Parathyroid adenoma (tissue), 2 donors: ENCODE results near the gene SMIM8.

Experiments used
- H2AFZ ChIP-seq: fragments of 300-600 bp; sonication (generic); one replicate; pipeline ENCODE4 v1.7.0; 2017; ENCODE audit warnings: antibody characterized with exemption, mild to moderate bottlenecking
- H3K27ac ChIP-seq: fragments of 300-600 bp; sonication (generic); one replicate; pipeline ENCODE4 v1.7.0; 2017
- H3K27me3 ChIP-seq: fragments of 300-600 bp; sonication (generic); one replicate; pipeline ENCODE4 v1.7.0; 2017; ENCODE audit warnings: low read length; ENCODE audit not compliant: control insufficient read depth, insufficient read depth
- H3K36me3 ChIP-seq: fragments of 300-600 bp; sonication (generic); one replicate; pipeline ENCODE4 v1.7.0; 2017; ENCODE audit warnings: low read length; ENCODE audit not compliant: control insufficient read depth, insufficient read depth
- H3K4me1 ChIP-seq: fragments of 300-600 bp; sonication (generic); one replicate; pipeline ENCODE4 v1.7.0; 2017; ENCODE audit warnings: control low read depth
- H3K4me2 ChIP-seq: fragments of 300-600 bp; sonication (generic); one replicate; pipeline ENCODE4 v1.7.0; 2017; ENCODE audit warnings: low read length
- H3K4me3 ChIP-seq: fragments of 300-600 bp; sonication (generic); one replicate; pipeline ENCODE4 v1.7.0; 2017; ENCODE audit warnings: low read depth, low read length
- H3K79me2 ChIP-seq: fragments of 300-600 bp; sonication (generic); one replicate; pipeline ENCODE4 v1.7.0; 2017; ENCODE audit warnings: control low read depth
- H3K9ac ChIP-seq: fragments of 300-600 bp; sonication (generic); one replicate; pipeline ENCODE4 v1.7.0; 2017; ENCODE audit warnings: mild to moderate bottlenecking
- H3K9me3 ChIP-seq: fragments of 300-600 bp; sonication (generic); one replicate; pipeline ENCODE4 v1.7.0; 2017; ENCODE audit warnings: low read length; ENCODE audit not compliant: control insufficient read depth
- CTCF ChIP-seq: fragments of 300-600 bp; sonication (generic); IDR thresholded peaks from one replicate; pipeline ENCODE4 v1.7.0; 2017; ENCODE audit warnings: antibody characterized with exemption, mild to moderate bottlenecking
- donor health status: primary hyperparathyroidism.

SMIM8 gene, protein sequence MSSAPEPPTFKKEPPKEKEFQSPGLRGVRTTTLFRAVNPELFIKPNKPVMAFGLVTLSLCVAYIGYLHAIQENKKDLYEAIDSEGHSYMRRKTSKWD

GRCh38 chr6:87322304-87323212 is at the start of gene SMIM8:
TSS of gene SMIM8 (plus strand) at chr6:87322588. CDS start at chr6:87337032, 14,444 bp downstream.
- Histone ChIP-seq H3K79me2 (peaks cover 14% of the 10 kb centered on the region), H3K4me1 (no peaks in the 10 kb centered on the region), H3K9ac (peak within 1 kb of the TSS; percentile 92), H3K4me2 (peak within 1 kb of the TSS; percentile 78), H2AFZ (peak within 1 kb of the TSS; percentile 100), H3K4me3 (peak within 1 kb of the TSS; percentile 68), H3K36me3 (no peaks in the 10 kb centered on the region), H3K9me3 (no peaks in the 10 kb centered on the region), H3K27me3 (no peaks in the 10 kb centered on the region), H3K27ac (peak within 1 kb of the TSS; percentile 71)
- TF ChIP-seq CTCF: peak; percentile 99

- H2AFZ ChIP-seq: no peak overlapping the region
- no peak for TF ChIP-seq CTCF
- no peaks in the 10 kb centered on the region for H3K4me1 ChIP-seq
- H3K79me2 ChIP-seq: no peaks in the 10 kb centered on the region
- H3K27me3 ChIP-seq: no peaks in the 10 kb centered on the region
- no peak overlapping the region for H3K27ac ChIP-seq
- no peak overlapping the region for H3K4me2 ChIP-seq
- H3K9me3 ChIP-seq: no peaks in the 10 kb centered on the region
- H3K9ac ChIP-seq: no peak overlapping the region
- H3K36me3 ChIP-seq: no peaks in the 10 kb centered on the region
- no peak overlapping the region for H3K4me3 ChIP-seq
Measured at GRCh38 chr6:87274660-87275274, 47.6 kb upstream of the SMIM8 start.

DNA sequence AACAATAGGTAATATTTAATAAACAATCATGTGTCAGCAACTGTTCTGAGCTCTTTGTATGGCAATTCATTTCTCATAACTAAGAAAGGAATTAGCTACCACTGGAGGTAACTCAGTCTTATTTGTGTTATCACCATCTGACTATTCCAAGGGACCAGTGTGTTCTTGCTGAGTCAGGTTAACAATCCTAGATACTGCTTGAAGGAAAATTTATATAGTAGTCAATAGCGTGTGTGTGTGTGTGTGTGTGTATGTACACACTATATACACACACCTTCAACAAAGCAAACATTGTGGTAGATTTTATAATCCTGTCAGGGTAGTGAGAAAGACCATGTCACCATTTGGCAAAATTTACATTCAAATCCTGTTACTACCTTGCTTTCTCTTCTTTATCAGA is 45.8 kb upstream of the SMIM8 start:
- H3K36me3 ChIP-seq: no peaks in the 10 kb centered on the region
- no peaks in the 10 kb centered on the region for H3K79me2 ChIP-seq
- no peak overlapping the region for H3K27ac ChIP-seq
- H3K4me2 ChIP-seq: no peak overlapping the region
- no peaks in the 10 kb centered on the region for H3K27me3 ChIP-seq
- H3K9me3 ChIP-seq: no peaks in the 10 kb centered on the region
- TF ChIP-seq CTCF: no peak
- H2AFZ ChIP-seq: no peak overlapping the region
- H3K4me3 ChIP-seq: no peak overlapping the region
- H3K4me1 ChIP-seq: no peaks in the 10 kb centered on the region
- H3K9ac ChIP-seq: no peak overlapping the region

- no peaks in the 10 kb centered on the region for H3K9me3 ChIP-seq
- H3K79me2 ChIP-seq: no peaks in the 10 kb centered on the region
- no peak overlapping the region for H2AFZ ChIP-seq
- no peaks in the 10 kb centered on the region for H3K27me3 ChIP-seq
- H3K9ac ChIP-seq: no peak overlapping the region
- no peak overlapping the region for H3K27ac ChIP-seq
- TF ChIP-seq CTCF: peak; percentile 10
- H3K4me1 ChIP-seq: no peaks in the 10 kb centered on the region
- no peaks in the 10 kb centered on the region for H3K36me3 ChIP-seq
- H3K4me2 ChIP-seq: no peak overlapping the region
- no peak overlapping the region for H3K4me3 ChIP-seq
Measured at GRCh38 chr6:87277123-87277522, 45.3 kb upstream of the SMIM8 start.
